ENCODE data around the gene DPPA5.
"Not testable (repeated sequence)": the region's sequence is repeated elsewhere in the genome, so short reads cannot be mapped to it uniquely, and the experiment has no call there.

Gene DPPA5

GRCh38 chr6:73353636-73354593 lies at the start of gene DPPA5:
Gene DPPA5, minus strand, starts transcription at chr6:73354276. Its CDS starts 51 bp downstream, at chr6:73354225.
- DNase-seq = no peak

DNA sequence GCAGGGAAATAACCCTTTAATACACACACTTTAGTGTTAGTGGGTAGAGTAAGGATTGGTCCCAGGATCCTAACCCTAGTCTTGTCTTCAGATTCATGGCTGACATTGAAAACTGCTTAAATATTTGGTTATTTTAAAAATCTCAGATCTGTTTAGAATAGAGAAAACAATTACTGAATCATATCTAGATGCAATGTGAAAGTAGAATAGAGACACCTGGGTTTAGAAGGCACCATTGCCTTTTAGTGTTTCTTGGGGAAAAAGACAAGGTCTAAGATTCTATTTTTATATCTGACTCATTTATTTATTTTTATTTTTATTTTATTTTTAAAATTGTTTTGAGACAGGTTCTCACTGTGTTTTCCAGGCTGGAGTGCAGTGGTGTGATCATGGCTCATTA lies 46.6 kb upstream of the DPPA5 start:
- DNase-seq = no peak

GRCh38 chr6:73395875-73396274 lies 41.8 kb upstream of the DPPA5 start:
- no peak for DNase-seq

DNA sequence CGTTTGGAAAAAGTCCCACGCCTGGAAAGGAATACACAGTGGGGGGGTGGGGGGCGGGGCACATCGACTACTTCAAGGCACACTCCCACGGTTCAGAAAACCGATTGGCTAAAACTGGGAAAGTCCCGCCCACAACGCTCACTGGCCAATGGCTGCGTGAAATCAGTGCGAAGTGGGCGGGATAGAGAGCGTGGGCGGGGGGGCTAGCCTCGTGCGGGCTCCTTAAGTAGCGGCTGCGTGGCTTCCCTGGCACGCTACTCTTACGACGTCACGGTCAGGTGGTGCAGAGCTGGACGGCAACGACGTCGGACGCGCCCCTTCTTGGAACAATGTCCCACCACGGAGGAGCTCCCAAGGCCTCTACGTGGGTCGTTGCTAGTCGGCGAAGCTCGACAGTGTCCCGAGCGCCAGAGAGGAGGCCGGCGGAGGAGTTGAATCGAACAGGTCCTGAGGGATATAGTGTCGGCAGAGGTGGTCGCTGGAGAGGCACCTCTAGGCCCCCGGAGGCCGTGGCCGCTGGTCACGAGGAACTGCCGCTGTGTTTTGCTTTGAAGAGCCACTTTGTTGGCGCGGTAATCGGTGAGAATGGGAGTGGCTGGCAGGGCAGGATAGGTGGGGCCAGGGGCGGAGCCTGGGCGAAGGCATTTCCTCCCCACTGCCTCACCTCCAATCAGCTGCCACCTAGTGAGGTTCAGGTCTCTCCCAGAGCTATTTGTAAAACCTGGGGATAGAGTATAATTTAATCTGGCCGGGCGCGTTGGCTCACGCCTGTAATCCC lies 40.7 kb upstream of the DPPA5 start, which contains the start of gene DDX43:
Gene DDX43, plus strand, starts transcription at position 252 of the 778 bp plus-strand sequence. Its CDS starts 78 bp downstream, at position 330.
- DNase-seq = no peak

- DNase-seq = no peak
Observed at GRCh38 chr6:73393278-73393677, 39.2 kb upstream of the DPPA5 start.

DNA sequence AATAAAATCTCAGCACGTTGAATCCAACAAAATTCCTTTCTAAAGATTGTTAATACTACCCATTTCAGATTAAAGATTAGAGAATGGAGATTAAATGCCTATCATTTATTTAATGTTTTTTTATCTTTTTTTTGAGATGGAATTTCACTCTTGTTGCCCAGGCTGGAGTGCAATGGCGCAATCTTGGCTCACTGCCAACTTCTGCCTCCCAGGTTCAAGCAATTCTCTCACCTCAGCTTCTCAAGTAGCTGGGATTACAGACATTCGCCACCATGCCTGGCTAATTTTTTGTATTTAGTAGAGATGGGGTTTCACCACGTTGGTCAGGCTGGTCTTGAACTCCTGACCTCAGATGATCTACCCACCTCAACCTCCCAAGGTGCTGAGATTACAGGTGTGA lies 38.1 kb upstream of the DPPA5 start:
- not testable (repeated sequence) for DNase-seq

- DNase-seq = no peak
Observed at GRCh38 chr6:73391675-73392074, 37.6 kb upstream of the DPPA5 start.

DNA sequence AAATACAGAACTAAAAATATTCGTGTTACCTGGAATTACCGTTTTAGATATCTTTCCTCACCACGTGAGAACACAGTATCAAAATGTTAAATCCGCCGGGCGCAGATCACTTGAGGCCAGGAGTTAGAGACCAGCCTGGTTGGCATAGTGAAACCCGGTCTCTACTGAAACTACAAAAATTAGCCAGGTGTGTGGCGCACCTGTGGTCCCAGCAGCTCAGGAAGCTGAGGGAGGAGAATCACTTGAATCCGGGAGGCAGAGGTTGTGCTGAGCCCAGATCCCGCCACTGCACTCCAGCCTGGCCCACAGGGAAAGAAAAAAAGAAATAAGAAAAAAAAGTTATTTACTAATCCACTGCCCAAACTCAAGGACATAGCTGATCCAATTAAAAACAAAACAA lies 35.8 kb upstream of the DPPA5 start:
- DNase-seq = no peak

DNA sequence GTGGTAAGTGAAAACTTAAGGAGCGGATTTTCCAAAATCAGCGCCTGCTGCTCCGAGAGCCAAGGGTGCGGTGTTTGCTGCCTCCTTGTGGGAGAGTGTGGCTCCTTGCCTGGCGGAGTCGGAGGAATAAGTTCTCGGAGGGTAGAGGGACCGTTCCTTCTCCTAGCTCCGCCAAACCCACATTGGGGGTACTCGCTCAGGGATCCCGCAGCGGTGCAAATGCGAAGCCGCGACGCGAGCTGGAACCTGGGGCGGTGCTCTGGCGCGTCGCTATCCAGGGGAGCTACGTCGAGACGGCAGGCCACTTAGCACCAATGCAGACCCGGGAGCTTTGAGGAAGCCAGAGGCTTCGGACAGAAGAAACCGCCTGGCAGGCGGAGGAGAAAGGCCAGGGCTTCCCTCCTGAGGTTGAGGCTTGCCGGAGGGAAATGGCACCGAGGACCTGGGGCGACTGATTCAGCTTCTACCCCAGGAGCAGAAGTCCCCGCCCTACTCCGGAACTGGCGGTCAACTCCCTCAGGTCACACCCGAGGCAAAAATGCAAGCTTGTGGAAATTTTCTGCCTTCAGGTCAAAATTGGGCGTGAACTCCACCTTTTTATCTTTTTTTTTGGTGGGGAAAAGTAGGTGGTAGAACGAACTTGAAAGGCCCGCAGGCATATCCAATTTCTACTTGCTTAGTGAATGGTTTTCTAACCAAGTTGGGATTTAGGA lies 34.9 kb upstream of the DPPA5 start:
- no peak for DNase-seq

DNA sequence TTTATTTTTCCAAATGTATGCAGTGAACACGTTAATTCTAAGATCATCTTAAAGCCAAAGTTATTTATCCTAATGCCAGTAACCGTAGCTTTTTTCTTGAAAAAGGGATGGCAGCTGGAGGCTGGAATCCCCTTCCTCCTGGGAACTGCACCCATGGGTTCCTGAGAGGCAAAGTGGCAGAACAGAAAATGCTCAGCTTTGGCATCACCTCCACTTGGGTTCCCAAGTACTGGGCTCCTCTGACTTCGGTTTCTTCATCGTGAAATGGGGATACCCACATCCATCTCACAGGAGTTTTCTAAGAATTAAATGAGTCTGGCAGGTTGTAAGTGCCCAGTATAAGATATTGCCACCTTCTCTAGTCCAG lies 34.3 kb upstream of the DPPA5 start:
- DNase-seq = no peak

GRCh38 chr6:73382462-73383113 lies 28.5 kb upstream of the DPPA5 start:
- DNase-seq = no peak

DNA sequence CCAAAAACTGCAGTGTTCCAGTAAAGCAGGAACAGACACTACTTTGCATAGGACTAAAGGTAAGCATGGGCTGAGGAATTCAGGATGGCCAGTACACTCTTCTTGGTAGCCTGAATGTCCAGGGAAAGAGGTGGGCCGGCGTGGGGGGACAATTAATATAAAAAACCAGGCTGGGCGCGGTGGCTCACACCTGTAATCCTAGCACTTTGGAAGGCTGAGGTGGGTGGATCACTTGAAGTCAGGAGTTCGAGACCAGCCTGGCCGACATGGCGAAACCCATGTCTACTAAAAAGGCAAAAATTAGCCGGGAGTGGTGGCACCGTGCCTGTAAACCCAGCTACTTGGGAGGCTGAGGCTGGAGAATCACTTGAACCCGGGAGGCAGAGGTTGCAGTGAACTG lies 27.5 kb upstream of the DPPA5 start:
- not testable (repeated sequence) for DNase-seq

DNA sequence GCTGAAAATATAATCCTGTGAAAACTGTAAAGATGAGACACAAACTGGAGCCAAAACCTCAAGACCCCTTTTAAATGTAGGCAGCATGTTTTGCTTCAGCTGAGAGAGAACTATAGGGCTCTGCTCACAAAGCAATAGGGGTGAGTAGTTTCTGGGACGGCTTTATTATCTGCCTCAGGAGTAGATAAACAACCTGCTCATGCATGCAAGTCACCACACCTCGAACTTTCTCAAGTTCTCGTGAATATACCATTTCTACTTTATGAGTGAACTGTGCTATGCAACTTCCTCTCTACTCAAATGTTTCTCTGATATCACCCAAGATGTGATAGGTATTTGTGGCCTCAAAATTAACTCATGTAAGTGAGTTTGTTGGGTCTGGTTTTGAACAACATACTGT lies 23.1 kb upstream of the DPPA5 start:
- DNase-seq = no peak

- DNase-seq = no peak
Observed at GRCh38 chr6:73375216-73375615, 21.1 kb upstream of the DPPA5 start.

DNA sequence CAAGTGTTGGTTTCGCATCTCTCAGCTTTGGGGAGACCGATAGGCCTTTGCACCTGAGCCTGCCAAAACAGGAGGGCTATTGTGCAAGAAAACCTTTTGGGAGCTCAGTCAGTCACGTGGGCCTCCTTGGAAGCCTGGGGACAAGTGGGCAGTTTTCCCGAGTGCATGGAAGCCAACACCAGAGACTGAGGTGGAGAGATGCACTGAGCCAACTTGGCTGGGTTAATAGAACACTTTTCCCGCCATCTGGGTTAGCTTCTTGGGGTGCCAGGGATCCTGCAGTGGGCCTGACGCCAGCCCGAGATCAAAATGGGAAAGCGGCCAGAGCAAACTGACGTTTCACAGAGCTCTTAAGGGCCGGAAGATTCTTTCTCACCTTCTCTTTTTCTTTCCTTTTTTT lies 18.4 kb upstream of the DPPA5 start:
- DNase-seq = no peak

GRCh38 chr6:73371984-73372383 lies 17.9 kb upstream of the DPPA5 start:
- DNase-seq = no peak

DNA sequence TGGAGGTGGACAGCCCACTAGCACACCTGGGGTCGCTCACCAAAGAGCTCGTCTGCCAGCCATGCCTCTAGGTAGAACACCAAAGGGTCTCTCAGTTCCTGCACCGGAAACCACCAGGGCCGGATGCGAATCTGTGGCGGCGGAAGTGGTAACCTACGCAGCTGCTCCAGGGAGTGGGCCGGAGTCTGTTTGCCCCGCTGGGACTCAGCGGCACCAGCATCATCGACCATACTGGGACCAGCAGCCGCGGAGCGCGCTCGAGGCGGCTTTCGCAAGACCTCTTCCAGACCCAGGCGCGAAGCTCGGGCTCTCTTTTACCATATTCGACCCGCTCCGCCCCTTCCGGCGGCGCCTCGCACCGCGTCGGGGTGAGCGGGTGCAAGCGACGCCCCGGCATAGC lies 15.5 kb upstream of the DPPA5 start, which contains the start of gene OOEP:
Gene OOEP, minus strand, starts transcription at position 335 of the 400 bp plus-strand sequence. Its CDS starts 105 bp downstream, at position 230.
- no peak for DNase-seq

GRCh38 chr6:73369157-73369556 lies 15.1 kb upstream of the DPPA5 start:
- no peak for DNase-seq

- no peak for DNase-seq
Observed at GRCh38 chr6:73368675-73369074, 14.6 kb upstream of the DPPA5 start.

DNA sequence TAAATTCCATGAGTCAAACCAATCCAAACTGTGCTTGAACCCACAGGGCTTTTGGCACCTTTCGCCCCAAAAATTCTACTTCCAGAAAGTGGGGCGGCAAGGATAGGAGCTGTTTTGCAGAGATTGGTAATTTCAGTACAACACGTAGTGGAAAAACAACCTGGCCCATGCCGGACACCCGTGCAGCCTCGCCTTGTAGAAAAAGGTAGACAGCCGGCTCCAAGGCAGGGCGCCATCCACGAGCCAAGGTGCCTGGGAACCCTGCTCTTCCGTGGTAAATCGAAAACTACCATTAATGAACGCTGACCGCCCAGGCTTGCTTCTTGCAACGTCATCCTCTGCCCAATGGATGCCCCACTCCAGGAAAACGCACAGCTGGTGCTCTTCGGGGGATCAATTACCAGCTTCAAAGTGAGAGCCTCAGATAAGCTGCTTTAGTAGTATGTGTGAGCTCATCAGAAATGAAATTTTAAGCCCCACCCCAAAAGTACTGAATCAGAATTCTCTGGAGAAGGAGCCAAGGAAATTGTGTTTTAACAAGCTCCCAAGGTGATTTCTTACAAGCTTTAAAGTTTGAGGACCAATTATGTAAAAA lies 13.8 kb upstream of the DPPA5 start:
- no peak for DNase-seq

- DNase-seq = no peak
Observed at GRCh38 chr6:73364549-73364948, 10.5 kb upstream of the DPPA5 start.

DNA sequence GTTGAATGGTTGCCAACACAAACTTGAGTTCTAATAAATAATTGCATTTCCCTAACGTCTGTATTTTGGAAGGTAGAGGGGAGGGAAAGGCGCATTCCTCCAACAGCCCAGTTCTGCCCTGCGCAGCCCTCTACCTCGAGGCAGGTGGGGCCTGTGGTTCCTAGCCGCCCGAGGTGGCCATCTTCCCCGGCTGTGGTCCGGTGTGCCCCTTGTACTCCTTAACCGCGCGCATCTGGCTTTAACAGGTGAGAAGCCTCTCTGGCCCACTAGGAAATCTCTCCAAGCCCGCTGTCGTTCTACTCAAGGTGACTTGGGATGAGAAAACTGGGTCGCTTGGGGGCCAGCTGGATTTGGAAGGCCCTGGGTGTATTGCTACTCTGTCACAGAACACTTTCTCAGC lies 10.0 kb upstream of the DPPA5 start:
- no peak for DNase-seq
